Measurements from ENCODE around the gene MUS81. TPM values are rescaled to one million over a fixed set of nuclear protein-coding genes. Genes with fewer than 3 reads are reported as not detected.
A peak's percentile ranks its signal among the peaks of the same experiment; 100 is the strongest.

Gene MUS81
- total and polyA plus RNA-seq, 2 of the 13 experiments (the other 11 are each of a cell fraction or from before 2014, with no cell fraction given) = 25.6 to 30.2 TPM

DNA sequence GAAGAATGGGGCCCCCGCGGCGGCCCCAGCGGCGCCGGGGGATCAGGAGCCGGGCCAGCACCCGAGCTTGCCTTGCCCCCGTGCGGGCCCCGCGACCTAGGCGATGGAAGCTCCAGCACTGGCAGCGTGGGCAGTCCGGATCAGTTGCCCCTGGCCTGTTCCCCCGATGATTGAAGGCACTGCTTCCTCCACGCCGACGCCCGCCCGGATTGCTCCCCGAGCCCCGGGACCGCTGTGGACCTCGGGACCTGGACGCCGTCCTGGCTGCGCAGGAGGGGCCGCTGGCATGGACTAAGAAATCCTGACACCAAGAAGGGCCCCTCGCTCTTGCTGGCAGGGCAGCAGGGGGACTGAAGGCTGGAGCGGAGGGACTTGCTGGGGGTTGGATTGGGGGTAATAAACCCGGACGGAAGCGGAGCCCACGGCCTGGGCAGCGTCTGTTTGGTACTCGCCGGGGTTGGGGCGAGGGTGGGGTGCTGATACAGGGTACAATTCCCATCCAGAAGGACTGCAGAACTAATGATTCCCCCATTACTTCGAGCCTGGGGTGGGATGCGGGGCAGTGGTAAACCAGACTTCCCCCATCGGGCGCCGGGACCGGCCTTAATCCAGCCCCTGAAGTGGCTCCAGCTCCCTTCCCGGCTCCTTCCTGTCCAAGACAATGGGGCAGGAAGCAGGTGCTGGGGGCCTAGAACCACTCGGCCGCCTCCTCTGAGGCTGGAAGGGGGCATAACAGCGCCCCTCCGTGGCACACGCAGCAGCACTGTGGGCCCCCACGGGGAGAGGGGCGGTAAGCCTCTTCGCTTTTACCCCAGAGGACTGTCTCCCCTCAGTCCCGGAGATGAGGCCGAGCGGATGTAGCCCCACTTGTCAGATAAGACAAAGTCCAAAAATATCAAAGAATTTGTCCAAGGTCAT, 31.2 kb downstream of the MUS81 start:
- H2AFZ ChIP-seq (ENCODE audit: low read length) = no peak overlapping the region
- peak; percentile 78 for DNase-seq (ENCODE audit: low spot score)
- 1% methylated on average over 11 of the region's 57 CpGs for WGBS (ENCODE audit: low lambda C conversion rate)
- H3K4me1 ChIP-seq (ENCODE audit: insufficient read depth, low read length) = peaks cover 59% of the 10 kb centered on the region
- H3K9me3 ChIP-seq (ENCODE audit: low read length) = no peaks in the 10 kb centered on the region
- FAIRE-seq = no peak
- BruUV-seq (replicated peaks) = TSS peak; percentile 80
- no peaks in the 10 kb centered on the region; a peak in 1 of 5 replicates for H3K27me3 ChIP-seq (ENCODE audit: control insufficient read depth in 1 of 2, insufficient read depth in 2 of 2, low read length in 2 of 2)
- in situ Hi-C loops (cut with HindIII; ENCODE audit: extremely low pct_ligation_motif_present, low pct_unique_long_range_greater_than_20kb) (no loop called here), intact Hi-C loops (cut with micrococcal nuclease; ENCODE audit: unreplicated experiment) (loop anchor here (2.0 kb wide), 1 partner anchor 27 kb away; the partner anchor contains the start of genes C11orf68 and DRAP1)
- peak overlapping the region; percentile 99 for H3K4me2 ChIP-seq (ENCODE audit: low read depth, low read length)
- H3K36me3 ChIP-seq (replicated peaks in 1 of 2; ENCODE audit: control insufficient read depth in 1 of 2, insufficient read depth in 2 of 2, low read length in 2 of 2) = peaks cover 2 to 13% of the 10 kb centered on the region in 2 experiments; a peak in 2 of 5 replicates
- H3K4me3 ChIP-seq (replicated peaks in 1 of 3; ENCODE audit: insufficient read depth in 1 of 3, low read depth in 2 of 3, low read length in 3 of 3) = peak overlapping the region; percentile 77 to 91 (median 82)
- peak overlapping the region; percentile 77 for H3K27ac ChIP-seq (ENCODE audit: extremely low read length, insufficient read depth, low read length)
- no peaks in the 10 kb centered on the region for H4K20me1 ChIP-seq (ENCODE audit: insufficient read depth, low read length)
- peak; percentile 21 for ATAC-seq
- POLR2A ChIA-PET = interaction anchor here (0.6 to 7.6 kb wide), 28 partner anchors 9 to 421 kb away, joined by 3 to 95 read pairs (median 4); partner anchors contain the start of genes BANF1, C11orf68, EFEMP2 and EIF1AD
- peak overlapping the region; percentile 90 for H3K9ac ChIP-seq (ENCODE audit: insufficient read depth, low read depth, low read length)
- CTCF ChIA-PET (ENCODE audit: low intra/inter-chr PET ratio, low total read pairs) = interaction anchor here (6.9 kb wide), 1 partner anchor 98 kb away, joined by 63 read pairs; no protein-coding TSS in a partner anchor
- H3K79me2 ChIP-seq (ENCODE audit: insufficient read depth, low read length) = peaks cover 15% of the 10 kb centered on the region
- TF ChIP-seq, protein P1, sequence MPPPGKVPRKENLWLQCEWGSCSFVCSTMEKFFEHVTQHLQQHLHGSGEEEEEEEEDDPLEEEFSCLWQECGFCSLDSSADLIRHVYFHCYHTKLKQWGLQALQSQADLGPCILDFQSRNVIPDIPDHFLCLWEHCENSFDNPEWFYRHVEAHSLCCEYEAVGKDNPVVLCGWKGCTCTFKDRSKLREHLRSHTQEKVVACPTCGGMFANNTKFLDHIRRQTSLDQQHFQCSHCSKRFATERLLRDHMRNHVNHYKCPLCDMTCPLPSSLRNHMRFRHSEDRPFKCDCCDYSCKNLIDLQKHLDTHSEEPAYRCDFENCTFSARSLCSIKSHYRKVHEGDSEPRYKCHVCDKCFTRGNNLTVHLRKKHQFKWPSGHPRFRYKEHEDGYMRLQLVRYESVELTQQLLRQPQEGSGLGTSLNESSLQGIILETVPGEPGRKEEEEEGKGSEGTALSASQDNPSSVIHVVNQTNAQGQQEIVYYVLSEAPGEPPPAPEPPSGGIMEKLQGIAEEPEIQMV (CRISPR knock-in tag; IDR thresholded peaks at IDR 0.05; ENCODE audit: low read depth) = 0 out of 2 replicates have a peak, but pooled peaks have one; percentile 41
- TF ChIP-seq ZNF543 (CRISPR knock-in tag; IDR thresholded peaks at IDR 0.05) = 0 out of 2 replicates have a peak, but pooled peaks have one; percentile 29
- TF ChIP-seq, protein P2, sequence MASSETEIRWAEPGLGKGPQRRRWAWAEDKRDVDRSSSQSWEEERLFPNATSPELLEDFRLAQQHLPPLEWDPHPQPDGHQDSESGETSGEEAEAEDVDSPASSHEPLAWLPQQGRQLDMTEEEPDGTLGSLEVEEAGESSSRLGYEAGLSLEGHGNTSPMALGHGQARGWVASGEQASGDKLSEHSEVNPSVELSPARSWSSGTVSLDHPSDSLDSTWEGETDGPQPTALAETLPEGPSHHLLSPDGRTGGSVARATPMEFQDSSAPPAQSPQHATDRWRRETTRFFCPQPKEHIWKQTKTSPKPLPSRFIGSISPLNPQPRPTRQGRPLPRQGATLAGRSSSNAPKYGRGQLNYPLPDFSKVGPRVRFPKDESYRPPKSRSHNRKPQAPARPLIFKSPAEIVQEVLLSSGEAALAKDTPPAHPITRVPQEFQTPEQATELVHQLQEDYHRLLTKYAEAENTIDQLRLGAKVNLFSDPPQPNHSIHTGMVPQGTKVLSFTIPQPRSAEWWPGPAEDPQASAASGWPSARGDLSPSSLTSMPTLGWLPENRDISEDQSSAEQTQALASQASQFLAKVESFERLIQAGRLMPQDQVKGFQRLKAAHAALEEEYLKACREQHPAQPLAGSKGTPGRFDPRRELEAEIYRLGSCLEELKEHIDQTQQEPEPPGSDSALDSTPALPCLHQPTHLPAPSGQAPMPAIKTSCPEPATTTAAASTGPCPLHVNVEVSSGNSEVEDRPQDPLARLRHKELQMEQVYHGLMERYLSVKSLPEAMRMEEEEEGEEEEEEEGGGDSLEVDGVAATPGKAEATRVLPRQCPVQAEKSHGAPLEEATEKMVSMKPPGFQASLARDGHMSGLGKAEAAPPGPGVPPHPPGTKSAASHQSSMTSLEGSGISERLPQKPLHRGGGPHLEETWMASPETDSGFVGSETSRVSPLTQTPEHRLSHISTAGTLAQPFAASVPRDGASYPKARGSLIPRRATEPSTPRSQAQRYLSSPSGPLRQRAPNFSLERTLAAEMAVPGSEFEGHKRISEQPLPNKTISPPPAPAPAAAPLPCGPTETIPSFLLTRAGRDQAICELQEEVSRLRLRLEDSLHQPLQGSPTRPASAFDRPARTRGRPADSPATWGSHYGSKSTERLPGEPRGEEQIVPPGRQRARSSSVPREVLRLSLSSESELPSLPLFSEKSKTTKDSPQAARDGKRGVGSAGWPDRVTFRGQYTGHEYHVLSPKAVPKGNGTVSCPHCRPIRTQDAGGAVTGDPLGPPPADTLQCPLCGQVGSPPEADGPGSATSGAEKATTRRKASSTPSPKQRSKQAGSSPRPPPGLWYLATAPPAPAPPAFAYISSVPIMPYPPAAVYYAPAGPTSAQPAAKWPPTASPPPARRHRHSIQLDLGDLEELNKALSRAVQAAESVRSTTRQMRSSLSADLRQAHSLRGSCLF (CRISPR knock-in tag; IDR thresholded peaks at IDR 0.05; ENCODE audit: borderline replicate concordance) = no peak
- no peak for TF ChIP-seq ZNF235 (CRISPR knock-in tag; IDR thresholded peaks at IDR 0.05; ENCODE audit: borderline replicate concordance)
- TF ChIP-seq, protein P3, sequence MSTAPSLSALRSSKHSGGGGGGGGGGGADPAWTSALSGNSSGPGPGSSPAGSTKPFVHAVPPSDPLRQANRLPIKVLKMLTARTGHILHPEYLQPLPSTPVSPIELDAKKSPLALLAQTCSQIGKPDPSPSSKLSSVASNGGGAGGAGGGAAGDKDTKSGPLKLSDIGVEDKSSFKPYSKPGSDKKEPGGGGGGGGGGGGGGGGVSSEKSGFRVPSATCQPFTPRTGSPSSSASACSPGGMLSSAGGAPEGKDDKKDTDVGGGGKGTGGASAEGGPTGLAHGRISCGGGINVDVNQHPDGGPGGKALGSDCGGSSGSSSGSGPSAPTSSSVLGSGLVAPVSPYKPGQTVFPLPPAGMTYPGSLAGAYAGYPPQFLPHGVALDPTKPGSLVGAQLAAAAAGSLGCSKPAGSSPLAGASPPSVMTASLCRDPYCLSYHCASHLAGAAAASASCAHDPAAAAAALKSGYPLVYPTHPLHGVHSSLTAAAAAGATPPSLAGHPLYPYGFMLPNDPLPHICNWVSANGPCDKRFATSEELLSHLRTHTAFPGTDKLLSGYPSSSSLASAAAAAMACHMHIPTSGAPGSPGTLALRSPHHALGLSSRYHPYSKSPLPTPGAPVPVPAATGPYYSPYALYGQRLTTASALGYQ (CRISPR knock-in tag; IDR thresholded peaks at IDR 0.05) = 0 out of 2 replicates have a peak, but pooled peaks have one; percentile 28
- TF ChIP-seq ZMAT5 (CRISPR knock-in tag; IDR thresholded peaks at IDR 0.05; ENCODE audit: borderline replicate concordance, low read depth) = no peak
- TF ChIP-seq MIER2 (CRISPR knock-in tag; IDR thresholded peaks at IDR 0.05) = no peak
- no peak for TF ChIP-seq JDP2 (CRISPR knock-in tag; IDR thresholded peaks at IDR 0.05; ENCODE audit: borderline replicate concordance)
- 0 out of 2 replicates have a peak, but pooled peaks have one; percentile 17 for TF ChIP-seq SSRP1 (CRISPR knock-in tag; IDR thresholded peaks at IDR 0.05)
- TF ChIP-seq GATAD2A (CRISPR knock-in tag; IDR thresholded peaks at IDR 0.05) = peak; percentile 75

All from HepG2 (cell line).